NCI-H2171 treated with DMSO at 0.1 percent for 48 hours (cell line): Measurements from ENCODE around the gene EPN2.

Experiments used
- DNase-seq: peaks from one replicate; lab custom pipeline; 2025; lab: John Stamatoyannopoulos, UW

The EPN2 gene

GRCh38 chr17:19381741-19382444 is 144.7 kb downstream of the EPN2 start:
- DNase-seq, result no peak

GRCh38 chr17:19382531-19383444 is 145.6 kb downstream of the EPN2 start:
- no peak for DNase-seq

- no peak for DNase-seq
Observed at GRCh38 chr17:19383681-19384470, 146.7 kb downstream of the EPN2 start.

GRCh38 chr17:19384723-19385391 is 147.7 kb downstream of the EPN2 start:
- DNase-seq, result peak; percentile 96

- DNase-seq, result no peak
Observed at GRCh38 chr17:19385521-19385983, 148.4 kb downstream of the EPN2 start.
